ENCODE results near the gene CCDC144A.
"Not testable (repeated sequence)": the region's sequence is repeated elsewhere in the genome, so short reads cannot be mapped to it uniquely, and the experiment has no call there.

CCDC144A gene

DNA sequence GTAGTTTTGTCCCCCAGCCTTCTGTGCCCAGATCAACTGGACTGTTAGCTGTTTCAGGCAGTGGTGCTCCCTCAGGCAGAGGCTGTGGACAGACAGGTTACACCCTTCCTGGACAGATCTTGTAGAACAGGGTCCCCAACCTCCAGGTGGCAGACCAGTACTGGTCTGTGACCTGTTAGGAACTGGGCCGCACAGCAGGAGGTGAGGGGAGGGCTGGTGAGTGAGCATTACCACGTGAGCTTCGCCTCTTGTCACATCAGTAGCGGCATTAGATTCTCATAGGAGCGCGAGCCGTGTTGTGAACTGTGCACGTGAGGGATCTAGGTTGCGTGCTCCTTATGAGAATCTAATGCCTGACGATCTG, 61.9 kb downstream of the CCDC144A start:
- not testable (repeated sequence) for H3K36me3 ChIP-seq (ENCODE audit: insufficient read depth, low read length); H3K27me3 ChIP-seq (ENCODE audit: insufficient read depth, low read length); H3K27ac ChIP-seq (ENCODE audit: low read depth, low read length); H3K4me1 ChIP-seq (ENCODE audit: control insufficient read depth, insufficient read depth, low read length, unreplicated experiment); H3K4me3 ChIP-seq (ENCODE audit: low read depth, low read length); H2AFZ ChIP-seq (ENCODE audit: low read length, unreplicated experiment); H3K79me2 ChIP-seq (ENCODE audit: control insufficient read depth, insufficient read depth, low read length, unreplicated experiment)

GRCh38 chr17:16757520-16757919, 67.5 kb downstream of the CCDC144A start:
- H3K36me3 ChIP-seq (ENCODE audit: insufficient read depth, low read length); H3K4me1 ChIP-seq (ENCODE audit: control insufficient read depth, insufficient read depth, low read length, unreplicated experiment); H3K27ac ChIP-seq (ENCODE audit: low read depth, low read length); H3K4me3 ChIP-seq (ENCODE audit: low read depth, low read length); H2AFZ ChIP-seq (ENCODE audit: low read length, unreplicated experiment); H3K27me3 ChIP-seq (ENCODE audit: insufficient read depth, low read length); H3K79me2 ChIP-seq (ENCODE audit: control insufficient read depth, insufficient read depth, low read length, unreplicated experiment): not testable (repeated sequence)

DNA sequence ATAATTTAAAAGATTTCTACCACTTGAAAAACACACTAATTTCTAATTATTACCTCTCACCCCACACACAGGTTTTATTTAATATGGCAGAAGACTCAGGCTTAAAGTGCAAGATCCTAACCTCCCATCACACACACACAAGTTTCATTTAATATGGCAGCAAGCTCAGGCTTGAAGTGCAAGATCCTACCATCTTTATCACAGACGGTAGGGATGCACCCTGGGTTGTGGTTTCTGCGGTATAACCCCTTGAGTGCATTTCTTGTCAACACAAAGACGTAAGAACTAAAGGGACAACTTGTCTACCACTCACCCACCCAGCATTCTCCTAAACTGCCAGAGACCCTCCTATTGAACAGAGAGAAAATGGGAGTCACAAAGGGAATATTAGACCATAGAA, 68.1 kb downstream of the CCDC144A start:
- not testable (repeated sequence) for H3K27ac ChIP-seq (ENCODE audit: low read depth, low read length); H3K79me2 ChIP-seq (ENCODE audit: control insufficient read depth, insufficient read depth, low read length, unreplicated experiment); H3K27me3 ChIP-seq (ENCODE audit: insufficient read depth, low read length); H2AFZ ChIP-seq (ENCODE audit: low read length, unreplicated experiment); H3K36me3 ChIP-seq (ENCODE audit: insufficient read depth, low read length); H3K4me1 ChIP-seq (ENCODE audit: control insufficient read depth, insufficient read depth, low read length, unreplicated experiment); H3K4me3 ChIP-seq (ENCODE audit: low read depth, low read length)

DNA sequence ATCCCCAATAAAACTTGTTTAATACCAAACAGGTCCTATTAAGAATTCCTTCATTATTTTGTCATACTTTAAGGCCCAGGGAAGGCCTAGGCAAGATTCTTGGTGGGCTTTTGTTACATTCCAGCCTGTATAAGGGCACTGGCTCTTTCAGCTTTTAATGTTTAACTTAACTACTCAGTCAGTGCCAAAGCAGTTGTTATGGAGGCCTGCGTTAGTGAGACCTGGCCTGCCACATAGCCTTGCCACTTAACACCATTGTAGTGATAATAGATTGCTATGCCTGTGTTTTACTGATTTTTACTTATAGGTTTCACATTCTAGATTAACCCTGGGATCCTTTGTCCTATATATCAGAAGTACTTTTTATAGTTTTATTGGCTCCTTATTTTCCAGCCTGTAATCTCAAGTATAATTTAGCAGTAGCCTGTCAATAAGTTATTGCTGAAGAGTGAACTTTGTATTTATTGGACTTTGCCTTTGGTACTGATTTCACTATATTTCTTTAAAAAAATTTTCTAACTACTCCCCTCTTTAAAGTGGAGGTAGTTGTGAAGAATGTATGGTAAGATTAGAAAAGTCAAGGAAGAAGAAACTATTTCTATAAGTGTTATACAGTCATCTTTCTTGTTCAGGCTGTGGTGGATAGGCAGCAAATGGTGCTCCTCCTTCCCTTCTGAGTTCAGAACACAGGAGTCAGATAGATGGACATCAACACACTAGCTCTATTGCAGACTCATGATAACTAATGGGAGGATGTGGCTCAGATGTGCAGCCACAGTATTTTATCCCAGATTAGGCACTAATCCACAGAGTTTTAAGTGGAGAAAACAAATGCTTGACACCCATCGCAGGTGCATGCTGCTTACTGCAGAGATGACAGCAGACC, 78.5 kb downstream of the CCDC144A start:
- not testable (repeated sequence) for H3K4me3 ChIP-seq (ENCODE audit: low read depth, low read length); H3K27ac ChIP-seq (ENCODE audit: low read depth, low read length)

DNA sequence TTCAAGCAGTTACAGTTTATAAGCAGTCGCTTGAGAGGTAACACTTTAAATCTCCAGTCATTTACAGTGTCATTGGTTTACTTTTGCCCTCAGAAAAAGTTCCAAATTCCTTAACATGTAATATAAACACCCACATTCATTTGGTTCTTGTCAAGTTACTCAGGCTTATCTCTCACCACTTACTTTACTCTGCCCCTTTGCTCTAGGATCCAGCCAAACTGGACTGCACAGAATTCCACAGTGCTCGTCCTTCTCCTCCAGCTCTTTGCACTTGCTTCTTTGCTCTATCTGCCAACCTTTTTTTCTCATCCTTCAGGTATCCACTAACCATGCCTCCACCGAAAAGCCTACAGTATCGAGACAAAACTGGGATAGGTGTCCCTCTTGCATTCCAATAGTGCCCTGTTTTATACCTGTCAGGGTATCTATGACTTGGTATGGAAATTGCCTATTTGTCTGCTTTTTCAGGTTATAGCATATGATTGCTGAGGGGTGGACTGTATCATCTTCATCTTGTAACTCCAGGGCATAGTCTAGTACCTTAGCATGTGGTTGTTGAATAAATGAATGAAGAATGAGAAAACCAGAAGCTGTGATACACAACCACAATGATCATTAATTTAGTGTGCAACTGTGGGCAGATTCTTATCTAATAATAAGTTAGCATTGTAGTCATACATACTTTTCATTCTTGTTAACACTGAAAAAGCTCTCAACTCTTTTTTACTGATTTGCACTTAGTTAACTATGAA, 82.5 kb downstream of the CCDC144A start:
- not testable (repeated sequence) for H3K27me3 ChIP-seq (ENCODE audit: insufficient read depth, low read length); H2AFZ ChIP-seq (ENCODE audit: low read length, unreplicated experiment); H3K4me3 ChIP-seq (ENCODE audit: low read depth, low read length); H3K79me2 ChIP-seq (ENCODE audit: control insufficient read depth, insufficient read depth, low read length, unreplicated experiment); H3K4me1 ChIP-seq (ENCODE audit: control insufficient read depth, insufficient read depth, low read length, unreplicated experiment); H3K27ac ChIP-seq (ENCODE audit: low read depth, low read length); H3K36me3 ChIP-seq (ENCODE audit: insufficient read depth, low read length)

More for the DNA sequence above, 78.5 kb downstream of the CCDC144A start:
- H2AFZ ChIP-seq (ENCODE audit: low read length, unreplicated experiment); H3K79me2 ChIP-seq (ENCODE audit: control insufficient read depth, insufficient read depth, low read length, unreplicated experiment); H3K36me3 ChIP-seq (ENCODE audit: insufficient read depth, low read length); H3K27me3 ChIP-seq (ENCODE audit: insufficient read depth, low read length); H3K4me1 ChIP-seq (ENCODE audit: control insufficient read depth, insufficient read depth, low read length, unreplicated experiment): not testable (repeated sequence)

- H3K4me3 ChIP-seq (ENCODE audit: low read depth, low read length); H3K27ac ChIP-seq (ENCODE audit: low read depth, low read length); H3K4me1 ChIP-seq (ENCODE audit: control insufficient read depth, insufficient read depth, low read length, unreplicated experiment); H3K79me2 ChIP-seq (ENCODE audit: control insufficient read depth, insufficient read depth, low read length, unreplicated experiment); H3K27me3 ChIP-seq (ENCODE audit: insufficient read depth, low read length); H3K36me3 ChIP-seq (ENCODE audit: insufficient read depth, low read length); H2AFZ ChIP-seq (ENCODE audit: low read length, unreplicated experiment): not testable (repeated sequence)
Measured at GRCh38 chr17:16773146-16773522, 83.1 kb downstream of the CCDC144A start.

DNA sequence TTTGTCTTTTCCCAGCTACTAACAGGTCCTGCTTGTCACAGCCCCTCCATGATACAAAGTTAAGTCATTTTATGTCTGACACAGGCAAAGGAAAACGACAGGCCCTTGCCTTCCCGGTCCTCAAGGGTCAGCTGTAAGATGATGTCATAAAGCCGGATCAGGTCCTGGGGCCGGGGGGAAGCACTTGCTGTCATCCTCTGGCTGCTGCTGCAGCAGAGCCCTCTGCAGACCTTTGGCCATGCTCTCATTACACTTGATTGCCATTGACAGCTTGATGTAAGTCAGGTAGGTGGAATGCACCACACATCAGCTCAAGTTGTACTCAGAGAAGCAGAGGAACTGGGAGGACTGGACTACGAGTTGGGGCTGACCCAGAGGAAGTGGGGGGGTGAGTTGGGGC, 97.8 kb downstream of the CCDC144A start:
- not testable (repeated sequence) for H2AFZ ChIP-seq (ENCODE audit: low read length, unreplicated experiment); H3K4me3 ChIP-seq (ENCODE audit: low read depth, low read length); H3K27ac ChIP-seq (ENCODE audit: low read depth, low read length); H3K4me1 ChIP-seq (ENCODE audit: control insufficient read depth, insufficient read depth, low read length, unreplicated experiment); H3K27me3 ChIP-seq (ENCODE audit: insufficient read depth, low read length); H3K36me3 ChIP-seq (ENCODE audit: insufficient read depth, low read length); H3K79me2 ChIP-seq (ENCODE audit: control insufficient read depth, insufficient read depth, low read length, unreplicated experiment)

DNA sequence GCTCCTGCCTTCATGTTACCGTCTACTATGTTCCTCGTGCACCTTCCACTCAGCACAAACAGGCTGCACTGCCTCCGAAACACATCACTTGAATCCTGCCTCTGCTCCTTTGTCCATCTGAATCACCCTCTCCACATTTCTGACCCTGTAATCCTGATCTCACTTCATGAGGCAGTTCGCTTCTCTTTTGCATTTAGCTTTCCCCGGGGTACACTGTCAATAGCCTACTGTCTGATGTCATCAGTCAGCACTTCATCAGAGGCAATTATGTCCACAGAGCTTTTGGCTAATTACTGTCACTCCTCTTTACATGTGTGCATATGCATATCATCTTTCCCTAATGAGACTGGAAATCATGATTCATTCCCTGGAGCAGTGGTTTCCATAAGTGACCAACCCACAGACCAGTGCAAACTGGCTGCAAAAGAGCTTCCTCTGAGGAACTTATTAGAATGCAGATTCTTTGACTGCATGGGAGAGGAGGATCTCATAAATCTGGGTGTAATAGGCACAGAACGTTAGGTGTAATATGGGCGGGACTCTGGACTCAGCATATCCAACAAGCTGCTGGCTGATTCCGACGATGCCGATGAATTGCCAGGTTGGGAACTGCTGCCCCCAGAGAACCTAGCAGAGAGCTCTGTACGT, 99.0 kb downstream of the CCDC144A start:
- not testable (repeated sequence) for H3K79me2 ChIP-seq (ENCODE audit: control insufficient read depth, insufficient read depth, low read length, unreplicated experiment); H3K27ac ChIP-seq (ENCODE audit: low read depth, low read length)

DNA sequence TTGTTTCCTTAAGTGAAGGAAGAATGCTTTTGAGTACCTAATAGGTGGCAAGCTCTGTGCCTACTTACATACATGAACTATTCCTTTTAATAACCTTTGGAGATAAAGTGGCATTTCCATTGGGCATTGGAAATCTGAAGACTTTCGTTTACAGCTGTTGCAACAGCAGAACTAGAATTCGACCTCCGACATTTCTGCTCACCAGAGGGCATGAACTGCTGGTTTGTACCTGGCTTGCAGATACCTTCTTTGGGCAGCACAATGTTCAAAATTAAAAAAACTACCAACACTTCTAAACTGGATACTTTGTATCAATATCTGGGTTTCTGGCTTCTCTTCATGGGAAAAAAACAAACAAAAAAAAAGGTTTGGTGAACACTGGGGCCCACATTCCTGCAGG, 99.6 kb downstream of the CCDC144A start:
- not testable (repeated sequence) for H2AFZ ChIP-seq (ENCODE audit: low read length, unreplicated experiment); H3K4me1 ChIP-seq (ENCODE audit: control insufficient read depth, insufficient read depth, low read length, unreplicated experiment); H3K4me3 ChIP-seq (ENCODE audit: low read depth, low read length); H3K79me2 ChIP-seq (ENCODE audit: control insufficient read depth, insufficient read depth, low read length, unreplicated experiment); H3K27ac ChIP-seq (ENCODE audit: low read depth, low read length); H3K36me3 ChIP-seq (ENCODE audit: insufficient read depth, low read length); H3K27me3 ChIP-seq (ENCODE audit: insufficient read depth, low read length)

More for the DNA sequence above, 99.0 kb downstream of the CCDC144A start:
- not testable (repeated sequence) for H3K27me3 ChIP-seq (ENCODE audit: insufficient read depth, low read length); H3K4me1 ChIP-seq (ENCODE audit: control insufficient read depth, insufficient read depth, low read length, unreplicated experiment); H2AFZ ChIP-seq (ENCODE audit: low read length, unreplicated experiment); H3K4me3 ChIP-seq (ENCODE audit: low read depth, low read length); H3K36me3 ChIP-seq (ENCODE audit: insufficient read depth, low read length)

- H3K36me3 ChIP-seq (ENCODE audit: insufficient read depth, low read length); H3K4me1 ChIP-seq (ENCODE audit: control insufficient read depth, insufficient read depth, low read length, unreplicated experiment); H2AFZ ChIP-seq (ENCODE audit: low read length, unreplicated experiment); H3K79me2 ChIP-seq (ENCODE audit: control insufficient read depth, insufficient read depth, low read length, unreplicated experiment); H3K4me3 ChIP-seq (ENCODE audit: low read depth, low read length); H3K27me3 ChIP-seq (ENCODE audit: insufficient read depth, low read length); H3K27ac ChIP-seq (ENCODE audit: low read depth, low read length): not testable (repeated sequence)
Measured at GRCh38 chr17:16790313-16790871, 100.4 kb downstream of the CCDC144A start.
